GM12874 (cell line): Measurements from ENCODE around the gene CMC4.

Experiments used
- TF ChIP-seq, protein P1 (sequence below): IDR thresholded peaks from 2 replicates; pipeline ENCODE4 v1.5.1; 2011; ENCODE audit warnings: low read depth, mild to moderate bottlenecking, control low read depth, low read length, moderate library complexity; ENCODE audit not compliant: insufficient read depth

Gene CMC4

DNA sequence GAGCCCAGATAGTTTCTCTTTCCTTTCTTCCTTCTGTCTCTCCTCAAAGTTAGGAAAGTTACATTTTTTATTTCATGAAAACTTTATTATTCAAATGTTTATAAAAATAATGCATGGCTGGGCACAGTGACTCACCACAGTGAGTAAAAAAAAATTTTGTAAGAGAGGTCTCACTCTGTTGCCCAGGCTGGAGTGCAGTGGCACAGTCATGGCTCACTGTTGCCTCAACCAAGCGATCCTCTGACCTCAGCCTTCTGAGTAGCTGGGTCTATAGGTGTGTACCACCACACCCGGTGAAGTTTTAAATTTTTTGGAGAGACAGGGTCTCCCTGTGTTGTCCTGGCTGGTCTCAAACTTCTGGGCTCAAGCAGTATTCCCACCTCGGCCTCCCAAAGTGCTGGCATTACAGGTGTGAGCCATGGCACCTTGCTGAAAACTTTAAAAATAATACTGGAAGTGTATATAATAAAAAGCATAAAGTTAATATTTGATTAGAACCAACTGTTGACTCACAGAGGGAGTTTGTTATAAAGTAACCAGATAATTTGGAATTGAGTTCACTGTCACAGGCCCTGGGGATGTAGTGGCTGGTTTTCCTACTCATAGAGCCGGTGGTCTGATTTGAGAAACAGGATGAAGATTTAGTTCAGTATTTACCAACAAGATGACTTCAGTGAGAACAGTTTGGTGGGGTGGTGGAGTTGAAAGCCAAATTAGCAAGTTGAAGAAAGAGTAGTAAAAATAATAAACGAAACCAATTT is 18.0 kb downstream of the CMC4 start:
- TF ChIP-seq, protein P1, sequence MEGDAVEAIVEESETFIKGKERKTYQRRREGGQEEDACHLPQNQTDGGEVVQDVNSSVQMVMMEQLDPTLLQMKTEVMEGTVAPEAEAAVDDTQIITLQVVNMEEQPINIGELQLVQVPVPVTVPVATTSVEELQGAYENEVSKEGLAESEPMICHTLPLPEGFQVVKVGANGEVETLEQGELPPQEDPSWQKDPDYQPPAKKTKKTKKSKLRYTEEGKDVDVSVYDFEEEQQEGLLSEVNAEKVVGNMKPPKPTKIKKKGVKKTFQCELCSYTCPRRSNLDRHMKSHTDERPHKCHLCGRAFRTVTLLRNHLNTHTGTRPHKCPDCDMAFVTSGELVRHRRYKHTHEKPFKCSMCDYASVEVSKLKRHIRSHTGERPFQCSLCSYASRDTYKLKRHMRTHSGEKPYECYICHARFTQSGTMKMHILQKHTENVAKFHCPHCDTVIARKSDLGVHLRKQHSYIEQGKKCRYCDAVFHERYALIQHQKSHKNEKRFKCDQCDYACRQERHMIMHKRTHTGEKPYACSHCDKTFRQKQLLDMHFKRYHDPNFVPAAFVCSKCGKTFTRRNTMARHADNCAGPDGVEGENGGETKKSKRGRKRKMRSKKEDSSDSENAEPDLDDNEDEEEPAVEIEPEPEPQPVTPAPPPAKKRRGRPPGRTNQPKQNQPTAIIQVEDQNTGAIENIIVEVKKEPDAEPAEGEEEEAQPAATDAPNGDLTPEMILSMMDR, result no peak

GRCh38 chrX:155048977-155049619 is 21.8 kb downstream of the CMC4 start:
- TF ChIP-seq, protein P1, result peak; percentile 53

DNA sequence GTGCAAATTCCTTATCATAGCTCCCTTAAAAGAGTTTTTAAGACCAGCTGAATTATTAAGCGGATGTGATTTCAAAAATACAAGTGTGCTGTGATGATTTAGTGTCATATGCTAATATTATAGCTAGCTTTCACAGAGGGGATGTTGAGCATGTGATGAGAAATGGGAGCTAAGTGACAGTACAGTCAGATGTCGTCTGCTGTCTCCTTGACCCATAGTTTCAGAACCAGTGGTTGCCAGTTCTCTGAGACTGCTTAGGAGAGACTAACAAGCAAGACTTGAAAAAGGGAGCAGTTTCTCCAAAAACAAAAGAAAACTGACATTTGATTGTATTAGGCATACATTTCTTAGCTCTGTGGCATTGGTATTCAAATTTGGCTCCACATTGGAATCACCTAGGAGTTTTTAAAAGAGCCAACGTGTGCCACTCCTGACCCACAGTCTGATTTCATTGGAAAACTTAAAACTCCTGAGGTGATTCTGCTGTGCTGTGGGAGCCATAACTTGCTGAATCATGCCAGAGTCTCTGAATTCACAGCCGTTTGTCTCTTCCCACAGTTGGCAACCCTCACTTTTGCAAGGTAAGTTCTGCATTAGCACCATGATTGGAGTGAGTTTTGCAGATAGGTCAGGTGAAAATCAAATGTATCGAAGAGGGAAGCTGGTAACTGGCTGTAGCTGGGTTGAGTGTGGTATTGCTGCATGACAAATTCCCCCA is 24.0 kb downstream of the CMC4 start:
- TF ChIP-seq, protein P1, result no peak

- TF ChIP-seq, protein P1, result no peak
Measured at GRCh38 chrX:155046129-155046810, 24.7 kb downstream of the CMC4 start.

DNA sequence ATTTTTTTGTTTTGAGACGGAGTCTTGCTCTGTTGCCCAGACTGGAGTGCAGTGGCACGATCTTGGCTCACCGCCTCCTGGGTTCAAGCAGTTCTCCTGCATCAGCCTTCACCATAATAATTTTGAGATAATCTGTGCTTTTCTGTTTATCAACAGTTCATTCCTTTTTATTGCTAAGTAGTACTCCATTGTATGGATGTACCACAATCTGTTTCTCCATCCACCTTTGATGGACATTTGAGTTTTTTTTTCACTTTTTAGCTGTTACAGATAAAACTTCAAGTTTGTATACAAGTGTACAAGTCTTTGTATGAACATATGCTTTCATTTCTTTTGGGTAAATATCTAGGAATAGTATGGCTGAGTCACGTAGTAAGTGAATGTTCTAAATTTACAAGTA is 35.2 kb downstream of the CMC4 start:
- TF ChIP-seq, protein P1, result no peak

DNA sequence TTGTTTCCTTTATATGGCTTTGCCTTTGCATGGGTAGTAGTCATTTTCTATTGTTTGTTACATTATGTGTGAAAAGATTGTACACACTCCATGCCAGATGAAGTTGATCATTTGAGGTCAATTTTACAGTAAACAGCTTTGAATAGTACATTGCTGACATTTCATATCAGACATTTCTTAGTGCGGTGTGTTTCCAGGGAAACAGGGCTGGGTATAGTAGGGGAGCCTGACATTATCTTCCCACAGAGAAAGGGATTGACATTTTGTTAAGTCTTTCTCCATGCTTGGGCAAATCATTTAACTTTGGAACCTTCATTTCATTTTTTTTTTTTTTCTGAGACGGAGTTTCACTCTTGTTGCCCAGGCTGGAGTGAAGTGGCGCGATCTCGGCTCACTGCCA is 39.3 kb downstream of the CMC4 start:
- TF ChIP-seq, protein P1, result no peak

GRCh38 chrX:155028877-155029291 is 42.1 kb downstream of the CMC4 start:
- TF ChIP-seq, protein P1, result no peak
